C4-2B (cell line): Measurements from ENCODE around the gene SLC22A2.

Experiments used
- CTCF ChIP-seq: fragments of 450-650 bp; conservative IDR thresholded peaks from 2 replicates; pipeline ENCODE4 v1.5.1; 2017; ENCODE audit warnings: mild to moderate bottlenecking
- ZFX ChIP-seq: fragments of 450-650 bp; IDR thresholded peaks from 2 replicates; pipeline ENCODE4 v1.6.1; 2017

GRCh38 chr6:160276126-160276525 lies 17.5 kb upstream of the SLC22A2 start:
- TF ChIP-seq CTCF (no peak), ZFX (no peak)
